ENCODE data around the gene ERC2.

The ERC2 gene

DNA sequence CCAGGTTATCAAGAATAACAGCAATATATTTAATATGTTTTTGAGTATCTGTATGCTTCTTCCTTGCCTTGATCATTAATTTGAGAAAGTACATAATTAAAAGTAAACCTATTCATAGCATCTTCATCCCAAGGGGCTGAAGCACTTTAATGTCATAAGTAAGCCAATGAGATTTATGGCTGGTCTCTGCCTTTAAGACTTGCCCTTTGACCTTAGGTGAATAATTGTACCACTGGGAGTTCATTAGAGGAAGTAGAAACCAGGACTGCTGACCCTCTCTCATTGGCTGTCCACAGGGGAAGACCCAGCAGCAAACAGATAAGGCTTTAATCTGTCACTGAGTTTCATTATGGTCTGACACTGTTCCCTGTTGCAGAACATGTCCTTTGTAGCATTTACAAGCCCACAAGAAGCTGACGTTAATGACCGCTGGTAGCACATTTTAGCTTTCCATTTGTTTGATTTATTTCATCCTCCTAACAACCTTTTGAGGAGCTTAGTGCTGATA is 16.3 kb upstream of the ERC2 start:
- no peak overlapping the region for H3K27ac ChIP-seq
- no peaks in the 10 kb centered on the region for H3K36me3 ChIP-seq
- H3K27me3 ChIP-seq (ENCODE audit: insufficient read depth, low read depth, severe bottlenecking): no peaks in the 10 kb centered on the region
- no peak for DNase-seq
- no peak overlapping the region for H3K4me3 ChIP-seq (ENCODE audit: low read depth, low read length)
- no peaks in the 10 kb centered on the region for H3K9me3 ChIP-seq (ENCODE audit: severe bottlenecking)
- TF ChIP-seq, protein P1, sequence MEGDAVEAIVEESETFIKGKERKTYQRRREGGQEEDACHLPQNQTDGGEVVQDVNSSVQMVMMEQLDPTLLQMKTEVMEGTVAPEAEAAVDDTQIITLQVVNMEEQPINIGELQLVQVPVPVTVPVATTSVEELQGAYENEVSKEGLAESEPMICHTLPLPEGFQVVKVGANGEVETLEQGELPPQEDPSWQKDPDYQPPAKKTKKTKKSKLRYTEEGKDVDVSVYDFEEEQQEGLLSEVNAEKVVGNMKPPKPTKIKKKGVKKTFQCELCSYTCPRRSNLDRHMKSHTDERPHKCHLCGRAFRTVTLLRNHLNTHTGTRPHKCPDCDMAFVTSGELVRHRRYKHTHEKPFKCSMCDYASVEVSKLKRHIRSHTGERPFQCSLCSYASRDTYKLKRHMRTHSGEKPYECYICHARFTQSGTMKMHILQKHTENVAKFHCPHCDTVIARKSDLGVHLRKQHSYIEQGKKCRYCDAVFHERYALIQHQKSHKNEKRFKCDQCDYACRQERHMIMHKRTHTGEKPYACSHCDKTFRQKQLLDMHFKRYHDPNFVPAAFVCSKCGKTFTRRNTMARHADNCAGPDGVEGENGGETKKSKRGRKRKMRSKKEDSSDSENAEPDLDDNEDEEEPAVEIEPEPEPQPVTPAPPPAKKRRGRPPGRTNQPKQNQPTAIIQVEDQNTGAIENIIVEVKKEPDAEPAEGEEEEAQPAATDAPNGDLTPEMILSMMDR (IDR thresholded peaks at IDR 0.05; ENCODE audit: low read depth, low read length): no peak

DNA sequence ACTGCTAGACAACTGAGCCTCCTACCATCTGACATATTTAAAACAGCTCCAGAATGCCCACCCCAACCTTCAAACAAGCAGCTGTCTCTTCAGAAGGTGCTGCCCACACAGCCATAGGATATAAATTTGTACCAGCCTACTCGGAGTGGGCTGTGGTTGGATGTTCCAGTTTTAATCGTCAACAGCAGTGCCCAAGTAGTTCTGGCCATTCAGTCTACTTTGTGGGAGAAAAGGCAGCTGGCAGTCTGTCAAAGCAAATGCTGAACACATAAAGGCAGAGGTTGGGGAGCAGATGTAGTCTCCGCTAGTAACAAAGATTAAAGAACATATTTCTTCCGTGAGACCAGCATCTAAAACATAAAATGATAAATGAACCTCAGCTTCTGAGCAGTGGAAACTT is 15.9 kb upstream of the ERC2 start:
- TF ChIP-seq, protein P1 (IDR thresholded peaks at IDR 0.05; ENCODE audit: low read depth, low read length): no peak

DNA sequence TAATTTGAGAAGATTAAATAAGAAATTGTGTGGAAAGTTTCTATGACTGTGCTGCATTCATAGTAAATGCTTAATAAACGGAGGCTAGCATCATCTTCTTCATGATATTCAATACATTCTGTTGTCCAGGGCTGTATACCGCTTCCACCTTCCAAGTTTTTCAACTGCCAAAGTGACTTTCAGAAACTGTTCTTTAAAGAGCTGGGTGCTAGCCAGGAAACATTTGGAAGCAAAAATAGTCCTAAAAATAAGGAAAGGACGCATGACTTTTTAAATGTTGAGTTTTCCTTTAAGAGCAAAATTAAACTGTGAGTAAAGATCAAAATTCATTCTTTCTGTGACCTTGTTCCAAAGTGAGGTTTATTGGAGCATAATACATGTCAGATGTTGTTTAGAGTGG is 9.4 kb upstream of the ERC2 start:
- no peak for DNase-seq
- Histone ChIP-seq H3K36me3 (no peaks in the 10 kb centered on the region), H3K9me3 (ENCODE audit: severe bottlenecking) (no peaks in the 10 kb centered on the region), H3K27ac (no peak overlapping the region), H3K27me3 (ENCODE audit: insufficient read depth, low read depth, severe bottlenecking) (no peaks in the 10 kb centered on the region), H3K4me3 (ENCODE audit: low read depth, low read length) (no peak overlapping the region)
- TF ChIP-seq, protein P1 (IDR thresholded peaks at IDR 0.05; ENCODE audit: low read depth, low read length): no peak

More for the DNA sequence above, 15.9 kb upstream of the ERC2 start:
- H3K4me3 ChIP-seq (ENCODE audit: low read depth, low read length): no peak overlapping the region
- H3K27ac ChIP-seq: no peak overlapping the region
- no peaks in the 10 kb centered on the region for H3K27me3 ChIP-seq (ENCODE audit: insufficient read depth, low read depth, severe bottlenecking)
- H3K36me3 ChIP-seq: no peaks in the 10 kb centered on the region
- H3K9me3 ChIP-seq (ENCODE audit: severe bottlenecking): no peaks in the 10 kb centered on the region
- DNase-seq: no peak

DNA sequence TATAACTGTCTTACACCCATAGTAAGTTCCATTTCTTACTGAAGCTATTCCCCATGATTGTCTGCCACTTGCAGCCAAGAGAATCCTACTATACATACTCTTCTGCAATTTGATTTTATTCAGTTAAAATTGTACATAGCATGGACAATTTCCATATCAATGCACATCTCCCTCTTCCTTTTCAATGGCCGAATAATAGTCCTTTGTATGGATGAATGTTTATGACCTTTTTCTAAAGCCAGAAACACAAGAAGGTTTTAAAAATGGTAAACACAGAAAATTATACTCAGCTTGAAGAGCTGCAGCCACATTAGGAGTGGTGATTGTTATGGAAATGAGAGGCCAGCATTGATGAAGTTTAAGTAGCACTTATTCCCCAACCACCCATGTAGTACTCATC is 8.5 kb upstream of the ERC2 start:
- no peaks in the 10 kb centered on the region for H3K36me3 ChIP-seq
- H3K27ac ChIP-seq: no peak overlapping the region
- no peak overlapping the region for H3K4me3 ChIP-seq (ENCODE audit: low read depth, low read length)
- H3K9me3 ChIP-seq (ENCODE audit: severe bottlenecking): no peaks in the 10 kb centered on the region
- no peak for DNase-seq
- TF ChIP-seq, protein P1 (IDR thresholded peaks at IDR 0.05; ENCODE audit: low read depth, low read length): no peak
- H3K27me3 ChIP-seq (ENCODE audit: insufficient read depth, low read depth, severe bottlenecking): no peaks in the 10 kb centered on the region

DNA sequence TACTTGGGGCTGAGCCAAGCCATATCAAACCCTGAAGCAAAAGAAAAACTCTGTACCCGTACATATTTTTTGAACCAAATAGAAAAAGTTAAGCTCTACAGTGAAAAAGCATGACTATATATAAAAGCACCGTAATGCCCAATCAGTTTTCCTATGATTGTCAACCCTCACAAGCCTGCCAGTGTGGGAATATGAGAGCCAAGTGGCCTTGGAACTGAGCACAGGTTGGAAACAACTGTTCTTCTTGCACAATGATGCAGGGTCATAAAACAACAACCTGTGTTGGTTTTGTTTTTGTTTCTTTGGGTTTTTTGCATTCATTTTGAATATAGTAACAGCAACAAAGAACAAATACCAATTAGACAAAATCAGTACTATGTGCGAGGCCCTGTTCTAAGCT is 3.5 kb upstream of the ERC2 start:
- TF ChIP-seq, protein P1 (IDR thresholded peaks at IDR 0.05; ENCODE audit: low read depth, low read length): no peak
- DNase-seq: no peak
- Histone ChIP-seq H3K27me3 (ENCODE audit: insufficient read depth, low read depth, severe bottlenecking) (no peaks in the 10 kb centered on the region), H3K36me3 (no peaks in the 10 kb centered on the region), H3K27ac (no peak overlapping the region), H3K4me3 (ENCODE audit: low read depth, low read length) (no peak overlapping the region), H3K9me3 (ENCODE audit: severe bottlenecking) (no peaks in the 10 kb centered on the region)

DNA sequence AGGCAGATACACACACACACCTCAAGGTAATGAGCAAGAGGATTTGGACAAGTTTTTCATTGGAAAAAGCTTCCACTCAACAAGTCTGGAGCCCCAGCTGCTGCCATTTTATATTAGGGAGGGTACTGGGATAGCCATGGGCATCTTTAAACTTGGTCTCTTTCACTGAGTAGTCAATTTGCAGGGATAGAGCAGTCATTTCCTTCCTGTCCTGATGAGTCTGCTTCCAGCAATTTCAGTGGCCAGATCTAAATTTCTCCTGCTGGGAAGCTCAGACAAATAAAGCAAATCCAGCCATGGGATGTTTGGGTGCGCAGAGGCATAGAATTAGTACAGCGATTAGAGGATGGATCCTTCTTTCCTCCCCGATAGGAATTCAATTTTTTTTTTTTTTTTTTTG is 874 bp upstream of the ERC2 start:
- Histone ChIP-seq H3K4me3 (ENCODE audit: low read depth, low read length) (no peak overlapping the region), H3K36me3 (no peaks in the 10 kb centered on the region), H3K27me3 (ENCODE audit: insufficient read depth, low read depth, severe bottlenecking) (no peaks in the 10 kb centered on the region), H3K9me3 (ENCODE audit: severe bottlenecking) (no peaks in the 10 kb centered on the region), H3K27ac (no peak overlapping the region)
- TF ChIP-seq, protein P1 (IDR thresholded peaks at IDR 0.05; ENCODE audit: low read depth, low read length): no peak
- DNase-seq: no peak

Measured in WERI-Rb-1 (cell line).